ENCODE results near the gene MS4A18.

DNA sequence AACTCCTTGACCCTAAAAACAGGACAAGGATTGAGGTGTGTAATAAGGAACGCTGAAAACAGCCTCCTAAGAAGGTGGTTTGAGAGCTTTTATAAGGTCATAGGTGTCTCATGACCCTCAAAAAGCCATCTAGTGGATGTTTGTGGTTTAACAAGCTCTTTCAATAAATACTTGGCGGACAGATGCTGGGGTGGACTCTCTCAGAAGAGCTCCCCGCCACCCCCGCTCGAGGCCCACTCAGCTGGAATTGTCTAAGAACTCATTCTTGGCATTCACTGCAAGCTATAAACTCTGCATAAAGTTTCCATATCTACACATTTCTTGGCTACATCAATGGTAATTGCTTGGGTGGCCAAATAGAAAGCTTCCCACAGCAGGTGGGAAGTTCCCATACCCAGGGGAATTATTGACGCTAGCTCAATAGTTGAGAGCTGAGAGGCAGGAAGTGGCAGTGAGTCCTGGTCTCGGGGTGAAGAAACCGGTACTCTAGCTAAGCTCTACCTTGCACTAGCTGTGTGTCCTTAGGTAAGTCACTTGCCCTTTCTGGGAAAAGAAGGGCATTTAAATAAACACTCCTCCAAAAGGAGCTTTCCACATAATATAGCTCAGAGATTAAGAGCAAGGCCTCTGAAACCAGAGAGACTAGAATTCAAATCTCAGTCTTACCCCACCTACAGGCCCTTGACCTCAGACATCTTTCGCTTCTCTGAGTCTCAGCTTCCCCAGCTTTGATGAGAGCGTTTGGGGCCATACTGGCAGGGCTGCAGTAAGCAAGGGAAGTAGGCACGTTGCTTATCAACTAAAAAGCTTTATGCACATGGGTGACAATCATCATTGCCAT is 38.6 kb downstream of the MS4A18 start:
- TF ChIP-seq, protein P1, sequence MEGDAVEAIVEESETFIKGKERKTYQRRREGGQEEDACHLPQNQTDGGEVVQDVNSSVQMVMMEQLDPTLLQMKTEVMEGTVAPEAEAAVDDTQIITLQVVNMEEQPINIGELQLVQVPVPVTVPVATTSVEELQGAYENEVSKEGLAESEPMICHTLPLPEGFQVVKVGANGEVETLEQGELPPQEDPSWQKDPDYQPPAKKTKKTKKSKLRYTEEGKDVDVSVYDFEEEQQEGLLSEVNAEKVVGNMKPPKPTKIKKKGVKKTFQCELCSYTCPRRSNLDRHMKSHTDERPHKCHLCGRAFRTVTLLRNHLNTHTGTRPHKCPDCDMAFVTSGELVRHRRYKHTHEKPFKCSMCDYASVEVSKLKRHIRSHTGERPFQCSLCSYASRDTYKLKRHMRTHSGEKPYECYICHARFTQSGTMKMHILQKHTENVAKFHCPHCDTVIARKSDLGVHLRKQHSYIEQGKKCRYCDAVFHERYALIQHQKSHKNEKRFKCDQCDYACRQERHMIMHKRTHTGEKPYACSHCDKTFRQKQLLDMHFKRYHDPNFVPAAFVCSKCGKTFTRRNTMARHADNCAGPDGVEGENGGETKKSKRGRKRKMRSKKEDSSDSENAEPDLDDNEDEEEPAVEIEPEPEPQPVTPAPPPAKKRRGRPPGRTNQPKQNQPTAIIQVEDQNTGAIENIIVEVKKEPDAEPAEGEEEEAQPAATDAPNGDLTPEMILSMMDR (IDR thresholded peaks at IDR 0.05 in 2 of 3, conservative IDR thresholded peaks at IDR 0.05 in 1 of 3; ENCODE audit: control insufficient read depth in 2 of 3, extremely low read depth in 1 of 3, insufficient read depth in 1 of 3, low read depth in 3 of 3, low read length in 3 of 3) = peak; percentile 35 to 64 (median 54); a peak in 5 of 6 replicates
- TF ChIP-seq, protein P2, sequence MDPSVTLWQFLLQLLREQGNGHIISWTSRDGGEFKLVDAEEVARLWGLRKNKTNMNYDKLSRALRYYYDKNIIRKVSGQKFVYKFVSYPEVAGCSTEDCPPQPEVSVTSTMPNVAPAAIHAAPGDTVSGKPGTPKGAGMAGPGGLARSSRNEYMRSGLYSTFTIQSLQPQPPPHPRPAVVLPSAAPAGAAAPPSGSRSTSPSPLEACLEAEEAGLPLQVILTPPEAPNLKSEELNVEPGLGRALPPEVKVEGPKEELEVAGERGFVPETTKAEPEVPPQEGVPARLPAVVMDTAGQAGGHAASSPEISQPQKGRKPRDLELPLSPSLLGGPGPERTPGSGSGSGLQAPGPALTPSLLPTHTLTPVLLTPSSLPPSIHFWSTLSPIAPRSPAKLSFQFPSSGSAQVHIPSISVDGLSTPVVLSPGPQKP (IDR thresholded peaks at IDR 0.05; ENCODE audit: low read depth, low read length) = no peak
- TF ChIP-seq ZNF207 (IDR thresholded peaks at IDR 0.05; ENCODE audit: borderline replicate concordance) = no peak; the same call in 1 of the 2 replicates
- TF ChIP-seq CREB1 (IDR thresholded peaks at IDR 0.05; ENCODE audit: low read depth) = peak; percentile 61
- TF ChIP-seq USF1 (IDR thresholded peaks at IDR 0.05; ENCODE audit: borderline replicate concordance, extremely low read length, insufficient read depth, low read depth, low read length) = no peak
